NCI-H146 (cell line): ENCODE measurements around the gene RYR2.
"Not testable (repeated sequence)": the region's sequence is repeated elsewhere in the genome, so short reads cannot be mapped to it uniquely, and the experiment has no call there.

Source experiments
- DNase-seq: peaks from one replicate; lab custom pipeline; 2025; lab: John Stamatoyannopoulos, UW

Gene RYR2

DNA sequence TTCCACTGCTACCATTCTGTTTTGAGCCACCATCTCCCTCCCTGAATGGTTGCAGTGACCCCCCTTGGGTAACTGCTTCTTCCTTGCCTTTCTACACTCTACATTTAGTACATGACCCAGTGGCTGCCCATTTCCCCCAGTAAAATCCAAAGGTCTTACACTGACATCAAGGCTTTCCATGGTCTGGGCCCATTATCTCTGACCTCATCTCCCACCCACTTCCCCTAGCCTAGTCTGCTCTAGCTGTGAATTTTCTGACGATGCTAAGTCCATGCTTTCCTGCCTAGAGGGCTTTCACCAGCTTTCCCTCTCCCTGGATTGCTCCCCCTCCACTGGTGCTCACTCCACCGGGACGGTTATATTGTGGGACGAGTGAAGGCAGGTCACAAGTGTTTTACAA lies 219.2 kb downstream of the RYR2 start:
- DNase-seq = no peak

GRCh38 chr1:237267743-237268142 lies 225.8 kb downstream of the RYR2 start:
- no peak for DNase-seq

GRCh38 chr1:237269938-237270337 lies 228.0 kb downstream of the RYR2 start:
- DNase-seq = no peak

GRCh38 chr1:237270353-237270752 lies 228.4 kb downstream of the RYR2 start:
- no peak for DNase-seq

GRCh38 chr1:237277994-237278393 lies 236.0 kb downstream of the RYR2 start:
- DNase-seq = not testable (repeated sequence)

- DNase-seq = no peak
These were observed 237.6 kb downstream of the RYR2 start for GRCh38 chr1:237279629-237280028.

DNA sequence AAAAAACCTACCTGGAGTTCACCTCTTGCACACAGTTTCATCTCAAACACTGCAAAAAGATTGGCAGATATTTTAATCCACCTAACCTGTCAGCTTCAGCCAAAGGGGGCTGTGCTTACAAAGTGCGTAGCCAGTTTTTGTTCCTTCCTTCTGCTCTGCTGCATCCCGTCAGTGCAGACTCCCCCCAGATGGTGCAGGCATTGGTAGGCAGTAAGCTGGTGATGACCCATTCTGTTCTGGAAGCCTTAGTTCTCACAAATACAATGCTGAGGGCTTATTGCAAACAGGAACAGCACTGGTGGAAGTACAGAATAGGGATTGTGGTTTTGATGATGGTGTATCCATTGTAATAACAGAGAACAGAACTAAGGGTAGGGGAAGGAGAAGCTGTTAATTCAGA lies 239.5 kb downstream of the RYR2 start:
- DNase-seq = no peak

DNA sequence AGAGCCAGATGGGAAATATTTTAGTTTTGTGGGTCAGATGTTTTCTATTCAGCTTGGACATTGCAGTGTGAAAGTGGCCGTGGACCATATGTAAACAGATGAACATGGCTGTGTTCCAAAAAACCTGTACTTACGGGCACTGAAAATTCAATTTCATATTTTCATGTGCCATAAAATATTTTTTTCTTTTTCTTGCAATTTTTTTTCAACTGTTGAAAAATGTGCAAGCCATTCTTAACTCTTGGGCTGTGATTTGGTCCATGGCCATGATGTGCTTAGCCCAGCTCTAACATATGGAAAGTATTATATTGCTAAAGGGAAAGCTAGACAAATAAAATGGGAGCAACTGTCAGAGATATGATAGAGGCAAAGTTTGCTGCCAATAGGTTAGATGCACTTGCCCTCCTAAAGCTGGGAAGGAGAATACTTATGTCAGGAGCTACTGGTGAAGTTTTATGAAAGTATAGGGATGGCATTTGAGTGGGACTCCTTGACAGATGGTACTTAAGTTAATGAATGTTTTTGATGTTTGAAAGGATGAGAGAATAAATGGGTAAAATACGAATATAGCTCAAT lies 240.3 kb downstream of the RYR2 start:
- DNase-seq = no peak

DNA sequence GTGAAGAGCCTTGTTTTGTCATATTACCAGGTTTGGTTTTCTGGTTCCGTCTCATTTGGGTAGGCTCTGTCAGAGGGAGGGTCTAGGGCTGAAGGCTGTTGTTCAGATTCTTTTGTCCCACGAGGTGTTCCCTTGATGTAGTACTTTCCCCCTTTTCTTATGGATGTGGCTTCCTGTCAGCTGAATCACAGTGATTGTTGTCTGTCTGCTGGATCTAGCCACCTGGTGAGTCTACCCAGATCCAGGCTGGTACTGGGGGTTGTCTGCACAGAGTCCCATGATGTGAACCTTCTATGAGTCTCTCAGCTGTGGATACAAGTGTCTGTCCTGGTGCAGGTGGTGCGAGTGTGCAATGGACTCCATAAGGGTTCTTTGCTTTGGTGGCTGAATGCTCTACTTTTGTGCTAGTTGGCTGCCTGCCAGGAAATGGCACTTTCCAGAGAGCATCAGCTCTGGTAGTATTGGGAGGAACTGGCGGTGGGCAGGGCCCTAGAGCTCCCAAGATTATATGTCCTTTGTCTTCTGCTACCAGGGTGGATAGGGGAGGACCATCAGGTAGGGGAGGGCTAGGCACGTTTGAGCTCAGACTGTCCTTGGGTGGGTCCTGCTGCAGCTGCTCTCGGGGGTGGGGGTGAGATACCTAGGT lies 246.0 kb downstream of the RYR2 start:
- DNase-seq = no peak

DNA sequence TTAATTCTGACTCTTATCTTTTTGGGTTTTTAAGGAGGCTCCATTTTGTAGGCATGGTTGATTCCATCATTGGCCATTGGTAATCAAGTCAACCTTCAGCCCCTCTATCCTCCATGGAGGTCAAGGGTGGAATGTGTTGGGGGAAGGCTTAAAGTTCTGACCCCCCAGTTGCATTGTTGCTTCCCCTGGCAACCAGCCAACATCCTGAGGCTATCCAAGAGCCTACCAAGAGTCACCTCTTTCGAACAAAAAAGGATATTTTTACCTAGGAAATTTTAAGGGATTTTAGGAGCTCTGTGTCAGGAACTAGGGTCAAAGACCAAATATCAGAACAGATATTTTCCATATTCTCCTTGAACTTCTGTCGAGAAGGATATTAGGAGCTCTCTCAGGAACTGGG lies 251.8 kb downstream of the RYR2 start:
- DNase-seq = no peak

DNA sequence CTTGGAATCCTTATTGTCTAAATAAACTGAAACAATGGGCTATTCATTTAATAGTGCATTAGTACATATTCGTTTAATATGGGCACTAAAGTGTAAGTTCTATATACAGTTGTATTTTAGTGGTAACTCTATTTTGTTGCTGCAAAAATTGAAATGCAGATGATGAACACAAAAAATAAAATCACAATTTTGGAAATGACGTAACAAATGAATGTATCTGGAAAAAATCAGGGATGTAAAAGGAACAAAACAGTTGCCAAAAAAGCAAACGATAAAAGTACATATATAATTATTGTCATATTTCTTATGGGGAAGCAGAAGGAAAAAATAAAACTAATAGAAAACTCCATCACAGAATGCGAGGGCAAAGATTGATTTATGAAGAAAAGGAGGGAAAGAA lies 254.9 kb downstream of the RYR2 start:
- DNase-seq = no peak

GRCh38 chr1:237300642-237301041 lies 258.7 kb downstream of the RYR2 start:
- no peak for DNase-seq

- DNase-seq = no peak
These were observed 261.9 kb downstream of the RYR2 start for GRCh38 chr1:237303929-237304328.

DNA sequence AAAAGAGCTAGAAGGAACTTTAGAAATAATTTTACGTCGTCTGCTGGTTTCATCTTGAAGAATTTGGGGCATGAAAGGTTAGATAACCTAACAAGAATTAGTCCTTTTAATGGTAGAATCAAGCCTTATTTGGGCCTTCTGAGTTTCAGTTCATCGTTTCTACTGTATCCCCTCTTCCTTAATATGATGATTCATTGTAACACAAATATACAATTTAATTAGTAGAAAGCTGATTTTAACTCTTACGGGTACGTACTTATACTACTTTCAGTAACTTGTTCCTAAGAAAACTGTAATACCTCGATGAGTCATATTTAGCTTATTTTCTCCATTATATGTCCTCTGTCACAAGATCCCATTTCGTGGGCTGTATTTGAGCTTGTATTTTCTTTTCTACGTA lies 264.7 kb downstream of the RYR2 start:
- no peak for DNase-seq

GRCh38 chr1:237309595-237310118 lies 267.7 kb downstream of the RYR2 start:
- DNase-seq = no peak

DNA sequence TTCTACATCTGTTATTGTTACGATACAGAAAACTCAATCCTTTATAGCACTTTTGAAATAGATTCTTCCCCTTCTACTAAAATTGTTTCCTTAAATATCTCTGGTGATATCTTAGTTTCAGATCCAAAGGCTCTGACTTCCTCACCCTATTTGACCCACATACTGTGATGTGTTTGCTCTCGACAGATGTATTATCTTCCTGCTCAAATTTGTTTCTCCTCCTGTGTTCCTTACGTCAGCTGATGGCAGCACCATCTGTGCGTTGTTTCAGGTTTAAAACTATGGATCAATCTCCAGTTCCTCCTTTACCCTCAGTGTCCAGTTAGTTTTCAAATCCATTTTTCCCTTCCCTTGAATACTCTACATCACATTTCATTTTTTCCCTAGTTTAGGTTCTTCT lies 274.4 kb downstream of the RYR2 start:
- DNase-seq = no peak

- DNase-seq = no peak
These were observed 276.8 kb downstream of the RYR2 start for GRCh38 chr1:237318748-237319147.

DNA sequence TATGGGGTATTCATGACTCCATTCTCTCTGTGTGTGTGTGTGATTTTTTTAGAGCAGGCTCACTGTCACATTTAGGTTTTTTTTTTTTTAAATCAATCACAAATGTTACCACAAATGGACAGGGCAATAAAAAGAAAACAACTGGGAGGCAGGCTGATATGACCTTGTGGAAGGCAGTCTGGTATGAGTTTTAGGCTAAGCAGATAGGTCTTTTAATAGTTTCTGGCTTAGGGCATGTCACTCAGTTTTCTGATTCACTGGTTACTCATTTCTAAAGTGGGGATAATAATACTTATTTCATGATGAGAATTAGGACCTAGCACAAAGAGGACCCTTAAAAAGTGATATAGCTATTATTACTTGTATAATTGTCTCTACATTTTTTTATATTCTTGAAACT lies 278.9 kb downstream of the RYR2 start:
- no peak for DNase-seq

- DNase-seq = no peak
These were observed 282.2 kb downstream of the RYR2 start for GRCh38 chr1:237324226-237324625.

- DNase-seq = no peak
These were observed 285.1 kb downstream of the RYR2 start for GRCh38 chr1:237327061-237327460.

GRCh38 chr1:237340892-237341291 lies 298.9 kb downstream of the RYR2 start:
- DNase-seq = no peak

- no peak for DNase-seq
These were observed 299.4 kb downstream of the RYR2 start for GRCh38 chr1:237341391-237341790.

GRCh38 chr1:237342730-237343129 lies 300.7 kb downstream of the RYR2 start:
- no peak for DNase-seq

DNA sequence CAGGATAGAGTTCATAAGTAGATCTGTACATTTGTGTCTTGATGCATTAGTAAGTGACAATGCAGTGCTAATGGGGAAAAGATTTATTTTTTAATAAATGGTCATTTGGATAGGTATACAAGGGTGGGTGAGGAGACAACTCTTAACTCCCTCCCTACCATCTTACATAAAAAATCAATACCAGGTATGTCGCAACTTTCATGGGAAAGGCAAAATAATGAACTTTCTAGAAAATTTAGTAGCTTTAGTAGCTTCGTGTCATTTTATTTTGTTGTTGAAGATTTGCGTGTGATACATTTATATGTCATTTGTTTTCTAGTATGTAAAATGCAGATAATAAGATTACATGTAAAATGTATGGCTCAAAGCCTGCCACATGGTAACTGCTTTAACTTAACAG lies 310.8 kb downstream of the RYR2 start:
- DNase-seq = no peak
